ENCODE results near the gene DOC2B.
"Not testable (repeated sequence)": the region's sequence is repeated elsewhere in the genome, so short reads cannot be mapped to it uniquely, and the experiment has no call there.

The DOC2B gene

GRCh38 chr17:181245-182049 lies at the start of gene DOC2B:
TSS of gene DOC2B (minus strand) at chr17:181650. CDS start at chr17:181479, 171 bp downstream.
- DNase-seq: peak; percentile 44

GRCh38 chr17:230395-230770 lies 48.9 kb upstream of the DOC2B start:
- DNase-seq: no peak

- DNase-seq: no peak
Measured at GRCh38 chr17:229709-230394, 48.4 kb upstream of the DOC2B start.

DNA sequence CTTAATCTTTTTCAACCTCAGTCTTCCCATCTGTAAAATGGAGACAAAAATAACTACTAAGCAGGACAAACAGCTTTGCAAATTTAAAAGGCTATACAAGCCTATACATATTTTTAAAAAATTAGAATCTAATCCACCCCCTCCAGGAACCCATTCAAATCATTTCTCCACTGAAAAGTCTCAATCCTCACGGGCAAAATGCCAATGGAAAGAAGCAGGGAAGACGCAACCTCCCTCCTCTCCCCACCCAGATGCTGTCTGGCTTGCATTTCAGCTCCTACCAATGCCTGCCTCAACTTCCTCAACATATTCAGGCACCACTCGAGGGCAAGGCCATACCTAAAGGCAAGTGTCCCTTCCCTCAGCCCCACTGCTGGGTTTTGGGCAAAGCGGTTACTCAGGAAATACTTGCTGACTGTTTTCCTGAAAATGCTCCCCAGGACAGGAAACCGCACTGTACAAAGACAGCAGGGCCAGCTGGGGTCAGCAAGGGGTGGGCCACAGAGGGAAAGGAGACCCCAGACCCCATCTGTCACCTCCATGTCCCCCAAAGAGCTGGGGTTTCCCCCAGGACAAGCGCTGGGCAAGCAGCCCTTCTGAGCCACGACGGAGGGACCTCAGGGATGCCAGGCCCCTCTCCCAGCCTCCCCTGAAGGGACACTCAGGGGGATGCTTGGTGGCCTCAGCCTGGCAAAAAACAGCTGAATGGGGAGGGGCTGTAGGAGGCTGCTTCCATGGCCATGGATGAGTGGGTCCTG lies 47.7 kb upstream of the DOC2B start:
- DNase-seq: no peak

- no peak for DNase-seq
Measured at GRCh38 chr17:227946-228615, 46.6 kb upstream of the DOC2B start.

GRCh38 chr17:227078-227945 lies 45.9 kb upstream of the DOC2B start:
- DNase-seq: no peak

DNA sequence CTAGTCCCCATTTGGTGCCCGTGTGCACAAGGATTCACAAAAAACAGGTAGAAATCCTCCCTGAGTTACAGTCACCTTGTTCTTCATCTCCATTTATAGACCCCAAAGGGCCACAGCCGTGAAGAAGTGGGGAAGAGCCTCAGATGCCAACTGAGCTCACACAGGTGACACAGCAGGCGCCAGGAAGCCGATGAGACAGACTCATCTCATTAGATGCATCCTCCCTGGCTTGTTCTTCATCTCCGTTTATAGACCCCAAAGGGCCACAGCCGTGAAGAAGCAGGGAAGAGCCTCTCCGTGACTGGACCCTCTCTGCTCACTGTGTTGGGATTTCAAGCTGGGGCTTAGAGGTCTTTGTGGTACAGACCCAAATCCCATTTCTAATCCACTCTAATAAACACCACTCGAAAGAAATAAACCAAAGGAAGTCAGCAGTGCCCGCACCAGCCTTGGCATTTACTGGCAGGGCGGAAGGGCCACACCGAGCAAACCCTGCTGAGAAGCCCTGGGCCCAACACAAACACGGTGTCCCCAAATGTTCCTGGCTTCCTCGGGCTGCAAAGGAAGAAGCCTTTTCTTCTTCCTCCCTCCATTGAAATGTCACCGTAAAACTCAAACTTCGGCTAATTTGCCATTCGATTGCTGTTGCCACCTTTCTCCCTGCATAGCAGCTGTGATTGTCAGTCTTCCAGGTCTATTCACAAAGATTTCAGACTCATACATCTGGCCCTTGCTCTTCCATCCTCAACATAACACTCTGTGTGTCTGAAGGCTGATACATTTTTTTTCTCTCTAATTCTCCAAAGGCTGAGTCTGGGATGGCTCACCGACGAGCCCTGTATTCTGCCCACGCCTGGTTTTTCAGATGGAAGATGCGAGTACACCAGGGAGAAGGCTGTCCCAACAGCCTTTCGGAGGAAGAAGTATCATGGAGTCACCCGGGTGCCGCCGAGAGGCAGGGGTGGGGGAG lies 44.9 kb upstream of the DOC2B start:
- no peak for DNase-seq

- DNase-seq: no peak
Measured at GRCh38 chr17:225551-225950, 44.1 kb upstream of the DOC2B start.

GRCh38 chr17:224576-224975 lies 43.1 kb upstream of the DOC2B start:
- DNase-seq: not testable (repeated sequence)

- no peak for DNase-seq
Measured at GRCh38 chr17:223723-224471, 42.4 kb upstream of the DOC2B start.

GRCh38 chr17:222172-222571 lies 40.7 kb upstream of the DOC2B start:
- DNase-seq: no peak

- DNase-seq: no peak
Measured at GRCh38 chr17:219696-220095, 38.2 kb upstream of the DOC2B start.

- DNase-seq: no peak
Measured at GRCh38 chr17:218432-219110, 37.1 kb upstream of the DOC2B start.

DNA sequence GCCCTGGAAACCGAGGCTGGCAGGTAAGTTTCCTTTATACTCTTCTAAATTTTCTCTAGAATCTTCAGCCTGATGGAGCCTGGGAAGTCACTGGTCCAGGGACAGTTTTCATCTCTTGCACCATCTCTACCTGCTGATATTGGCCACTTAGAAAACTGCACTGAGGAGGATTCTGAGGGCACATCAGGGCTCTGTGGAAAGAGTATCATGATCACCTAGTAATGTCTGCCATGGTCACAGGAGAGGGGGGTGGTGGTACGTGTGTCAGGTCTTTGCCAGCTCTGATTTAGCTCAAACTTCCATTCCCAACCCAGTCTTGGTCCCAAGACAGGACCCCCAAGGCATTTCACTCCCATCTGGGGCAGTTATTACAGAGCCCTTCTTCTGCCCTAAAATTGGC lies 35.2 kb upstream of the DOC2B start:
- no peak for DNase-seq

DNA sequence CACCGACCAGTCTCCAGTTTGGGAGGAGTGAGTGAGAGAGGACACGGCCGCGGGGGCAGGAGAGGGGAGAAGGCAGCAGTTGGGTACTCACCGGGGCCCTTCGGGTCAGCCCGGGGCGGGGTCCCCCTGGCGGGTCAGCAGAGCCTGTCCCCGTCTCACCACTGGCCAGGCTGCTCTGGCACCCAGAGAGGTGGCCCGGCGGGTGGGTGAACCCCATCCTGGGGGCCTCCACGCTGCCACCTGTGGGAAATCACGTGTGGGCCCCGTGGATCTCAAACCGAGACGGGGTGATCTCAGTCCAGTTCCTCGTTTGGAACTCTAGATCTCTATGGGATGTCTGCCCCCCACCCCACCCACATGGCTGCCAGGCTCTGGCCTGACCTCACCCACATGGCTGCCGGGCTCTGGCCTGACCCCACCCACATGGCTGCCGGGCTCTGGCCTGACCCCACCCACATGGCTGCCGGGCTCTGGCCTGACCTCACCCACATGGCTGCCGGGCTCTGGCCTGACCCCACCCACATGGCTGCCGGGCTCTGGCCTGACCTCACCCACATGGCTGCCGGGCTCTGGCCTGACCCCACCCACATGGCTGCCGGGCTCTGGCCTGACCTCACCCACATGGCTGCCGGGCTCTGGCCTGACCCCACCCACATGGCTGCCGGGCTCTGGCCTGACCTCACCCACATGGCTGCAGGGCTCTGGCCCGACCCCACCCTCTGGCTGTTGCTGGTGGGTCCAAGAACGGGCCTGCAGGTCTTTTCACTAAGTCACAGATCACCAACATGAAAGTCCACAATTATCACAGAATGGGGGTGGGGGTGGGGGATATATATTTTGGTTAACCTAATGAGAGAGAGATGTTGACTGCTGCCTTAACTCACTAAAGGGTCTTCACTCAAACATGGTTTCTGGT lies 34.4 kb upstream of the DOC2B start:
- not testable (repeated sequence) for DNase-seq

GRCh38 chr17:214881-215331 lies 33.5 kb upstream of the DOC2B start:
- no peak for DNase-seq

DNA sequence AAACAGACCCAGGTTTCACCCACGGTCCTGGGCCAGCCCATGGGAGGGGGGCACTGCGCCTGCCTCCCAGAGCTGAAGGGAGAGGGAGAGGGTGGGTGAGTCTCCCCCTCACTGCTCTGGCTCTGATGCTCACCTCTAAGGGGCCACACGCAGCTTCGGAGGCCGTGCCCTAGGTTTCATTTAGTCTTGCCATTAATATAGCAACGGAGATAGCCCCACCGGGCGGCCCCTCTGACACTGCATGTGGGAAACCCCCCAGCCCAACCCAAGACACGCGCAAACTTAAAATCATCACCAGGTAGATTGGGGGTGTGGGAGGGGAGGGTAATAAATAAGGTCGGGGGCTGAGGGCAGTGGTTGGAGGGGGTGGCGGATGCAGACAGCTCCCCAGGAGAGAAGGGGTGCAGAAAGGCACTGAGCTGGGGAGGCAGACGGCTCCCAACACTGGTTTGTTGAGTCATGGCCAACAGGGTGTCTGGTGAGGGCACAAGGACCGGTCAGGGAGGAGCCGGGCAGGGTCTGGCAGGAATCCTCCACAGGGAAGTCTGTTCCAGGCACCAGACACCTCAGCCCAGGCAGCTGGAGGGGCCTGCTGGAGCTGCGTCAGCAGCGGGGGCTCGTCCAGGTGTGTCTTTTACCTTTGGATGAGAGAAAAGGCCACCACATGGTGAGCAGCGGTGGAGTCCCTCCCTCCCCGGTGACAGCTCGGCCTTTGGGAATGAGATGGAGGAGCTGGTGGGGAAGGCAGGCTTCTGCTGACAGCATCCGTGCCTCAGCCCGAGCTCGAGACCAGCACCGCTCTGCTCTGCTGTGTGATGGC lies 32.0 kb upstream of the DOC2B start:
- DNase-seq: no peak
